Hematopoietic multipotent progenitor cell (in vitro differentiated cells): ENCODE measurements around the gene RAB5B. TPM values are rescaled to one million over a fixed set of nuclear protein-coding genes. Genes with fewer than 3 reads are reported as not detected.

ENCODE experiments used
- DNase-seq, 3 donors: peaks; one replicate each; pipeline ENCODE4 v3.0.0-alpha.2; 2011 to 2015; ENCODE audit warnings: low read depth in 2 of 3, low spot score in 2 of 3
- total RNA-seq: library from RNA; depleted of rRNA; stranded (reverse); fragments of >200 nt; gene quantifications from one replicate; pipeline ENCODE4 v1.2.3, GENCODE V29; 2012

Gene RAB5B
- total RNA-seq, 1 donor, result 39.9 TPM

DNA sequence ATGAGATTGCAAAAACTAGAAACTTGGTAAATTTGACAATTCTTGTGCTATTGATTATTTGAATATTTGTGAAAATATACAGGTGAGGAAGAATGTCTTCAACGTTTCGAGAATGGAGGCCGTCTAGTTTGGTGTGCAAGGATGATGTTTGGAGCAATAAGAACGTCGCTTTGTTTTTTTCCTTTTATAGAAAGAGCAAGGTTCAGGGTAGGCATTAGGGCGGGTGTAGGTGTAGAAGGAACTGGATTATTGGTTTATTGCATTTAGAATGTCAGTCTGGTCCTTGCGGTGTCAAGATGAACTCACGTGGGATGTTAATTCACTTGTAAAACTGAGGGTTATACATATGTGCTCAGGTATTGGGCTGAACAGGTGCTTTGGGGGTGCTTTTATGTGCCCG is 69.0 kb downstream of the RAB5B start:
- DNase-seq, result no peak

Other genes starting within 250 kb of the RAB5B start
- 251 TPM for gene CD63, start 245.1 kb upstream of the RAB5B start, total RNA-seq
- 17.5 TPM for gene GDF11, start 231.0 kb upstream of the RAB5B start, total RNA-seq
- gene SARNP, start 156.4 kb upstream of the RAB5B start, total RNA-seq, result 23.2 TPM
- 14.8 TPM for gene ORMDL2, start 156.0 kb upstream of the RAB5B start, total RNA-seq
- gene DNAJC14, start 144.5 kb upstream of the RAB5B start, total RNA-seq, result 54.9 TPM
- 0.27 TPM for gene MMP19, start 131.1 kb upstream of the RAB5B start, total RNA-seq
- 18.0 TPM for gene PYM1, start 46.2 kb upstream of the RAB5B start, total RNA-seq
- 53.6 TPM for gene DGKA, start 42.9 kb upstream of the RAB5B start, total RNA-seq
- 1.3 TPM for gene PMEL, start 8.0 kb upstream of the RAB5B start, total RNA-seq
- 27.2 TPM for gene CDK2, start 7.2 kb upstream of the RAB5B start, total RNA-seq
- 47.1 TPM for gene SUOX, start 23.2 kb downstream of the RAB5B start, total RNA-seq
- 5.4 TPM for gene IKZF4, start 47.0 kb downstream of the RAB5B start, total RNA-seq
- gene RPS26, start 67.8 kb downstream of the RAB5B start, total RNA-seq, result 168 TPM
- 0.27 TPM for gene ERBB3, start 106.1 kb downstream of the RAB5B start, total RNA-seq
- gene PA2G4, start 130.5 kb downstream of the RAB5B start, total RNA-seq, result 113 TPM
- gene RPL41, start 142.6 kb downstream of the RAB5B start, total RNA-seq, result 3,883 TPM
- 10.2 TPM for gene ZC3H10, start 144.2 kb downstream of the RAB5B start, total RNA-seq
- 254 TPM for gene ESYT1, start 154.2 kb downstream of the RAB5B start, total RNA-seq
- 47.1 TPM for gene MYL6B, start 178.5 kb downstream of the RAB5B start, total RNA-seq
- gene MYL6, start 184.3 kb downstream of the RAB5B start, total RNA-seq, result 563 TPM
- gene SMARCC2, start 215.4 kb downstream of the RAB5B start, total RNA-seq, result 72.4 TPM
- 205 TPM for gene RNF41, start 247.8 kb downstream of the RAB5B start, total RNA-seq